Activated CD8-positive, alpha-beta memory T cell treated with anti-CD3 and anti-CD28 coated beads, Interleukin-2, amount 50 U/mL, for 24 hours (primary cell): Measurements from ENCODE around the gene IL4I1.

Experiments used
- DNase-seq: peaks from one replicate; pipeline ENCODE4 v3.0.0-alpha.2; 2020; ENCODE audit errors: extremely low read depth

IL4I1 gene

GRCh38 chr19:49895566-49896297, 955 bp downstream of the IL4I1 start:
- no peak for DNase-seq

- no peak for DNase-seq
These were observed 1.7 kb downstream of the IL4I1 start for GRCh38 chr19:49894879-49895565.

- DNase-seq: no peak
These were observed 2.5 kb downstream of the IL4I1 start for GRCh38 chr19:49894011-49894664.

- no peak for DNase-seq
These were observed 4.0 kb downstream of the IL4I1 start for GRCh38 chr19:49892716-49893115.

GRCh38 chr19:49891393-49891792, 5.3 kb downstream of the IL4I1 start:
- no peak for DNase-seq

- DNase-seq: no peak
These were observed 6.1 kb downstream of the IL4I1 start for GRCh38 chr19:49890349-49891311.

GRCh38 chr19:49889687-49890348, 6.9 kb downstream of the IL4I1 start:
- DNase-seq: no peak

GRCh38 chr19:49889038-49889686, 7.5 kb downstream of the IL4I1 start:
- no peak for DNase-seq

GRCh38 chr19:49888510-49888824, 8.2 kb downstream of the IL4I1 start:
- DNase-seq: no peak

GRCh38 chr19:49887665-49888509, 8.8 kb downstream of the IL4I1 start:
- DNase-seq: no peak

- DNase-seq: no peak
These were observed 9.5 kb downstream of the IL4I1 start for GRCh38 chr19:49887037-49887664.

- no peak for DNase-seq
These were observed 11.9 kb downstream of the IL4I1 start for GRCh38 chr19:49884760-49885159.

- no peak for DNase-seq
These were observed 12.6 kb downstream of the IL4I1 start for GRCh38 chr19:49884109-49884508.

- no peak for DNase-seq
These were observed 13.6 kb downstream of the IL4I1 start for GRCh38 chr19:49883094-49883493.

- no peak for DNase-seq
These were observed 14.0 kb downstream of the IL4I1 start for GRCh38 chr19:49882643-49883042.

- no peak for DNase-seq
These were observed 14.9 kb downstream of the IL4I1 start for GRCh38 chr19:49881672-49882394.

GRCh38 chr19:49881186-49881585, 15.5 kb downstream of the IL4I1 start:
- DNase-seq: no peak

GRCh38 chr19:49880162-49880869, 16.4 kb downstream of the IL4I1 start:
- DNase-seq: no peak
